ENCODE results near the gene SNCA.

DNA sequence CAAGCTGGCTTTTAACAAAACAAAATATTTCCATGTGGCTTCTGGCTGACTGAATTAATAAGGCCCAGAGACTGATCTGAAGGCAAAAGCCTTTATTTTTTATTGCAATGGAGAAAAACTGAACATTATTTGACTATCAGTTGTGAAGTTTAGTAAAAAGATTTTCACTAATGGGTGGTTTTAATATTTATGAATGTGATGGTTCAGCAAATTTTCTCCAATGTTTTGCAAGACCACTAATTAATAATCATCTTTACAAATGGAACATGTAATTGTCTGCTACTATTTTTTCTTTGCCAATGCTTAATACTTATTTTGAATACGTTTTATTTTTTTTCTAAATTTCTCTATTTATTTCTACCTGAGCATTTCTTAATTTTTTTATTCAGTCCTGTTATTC is 90.6 kb downstream of the SNCA start:
- TF ChIP-seq, protein P1, sequence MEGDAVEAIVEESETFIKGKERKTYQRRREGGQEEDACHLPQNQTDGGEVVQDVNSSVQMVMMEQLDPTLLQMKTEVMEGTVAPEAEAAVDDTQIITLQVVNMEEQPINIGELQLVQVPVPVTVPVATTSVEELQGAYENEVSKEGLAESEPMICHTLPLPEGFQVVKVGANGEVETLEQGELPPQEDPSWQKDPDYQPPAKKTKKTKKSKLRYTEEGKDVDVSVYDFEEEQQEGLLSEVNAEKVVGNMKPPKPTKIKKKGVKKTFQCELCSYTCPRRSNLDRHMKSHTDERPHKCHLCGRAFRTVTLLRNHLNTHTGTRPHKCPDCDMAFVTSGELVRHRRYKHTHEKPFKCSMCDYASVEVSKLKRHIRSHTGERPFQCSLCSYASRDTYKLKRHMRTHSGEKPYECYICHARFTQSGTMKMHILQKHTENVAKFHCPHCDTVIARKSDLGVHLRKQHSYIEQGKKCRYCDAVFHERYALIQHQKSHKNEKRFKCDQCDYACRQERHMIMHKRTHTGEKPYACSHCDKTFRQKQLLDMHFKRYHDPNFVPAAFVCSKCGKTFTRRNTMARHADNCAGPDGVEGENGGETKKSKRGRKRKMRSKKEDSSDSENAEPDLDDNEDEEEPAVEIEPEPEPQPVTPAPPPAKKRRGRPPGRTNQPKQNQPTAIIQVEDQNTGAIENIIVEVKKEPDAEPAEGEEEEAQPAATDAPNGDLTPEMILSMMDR (IDR thresholded peaks at IDR 0.05), result no peak
- TF ChIP-seq ZFX (IDR thresholded peaks at IDR 0.05; ENCODE audit: borderline replicate concordance), result no peak

Measured in 22Rv1 (cell line).